ENCODE data around the gene PTCH1.

GRCh38 chr9:95443301-95443700, 73.5 kb downstream of the PTCH1 start:
- TF ChIP-seq CTCF (IDR thresholded peaks at IDR 0.05) = no peak
- TF ChIP-seq POLR2A (IDR thresholded peaks at IDR 0.05) = no peak
